Measurements from ENCODE around the gene TMEM89. TPM values are rescaled to one million over a fixed set of nuclear protein-coding genes. Genes with fewer than 3 reads are reported as not detected.

Gene TMEM89, protein sequence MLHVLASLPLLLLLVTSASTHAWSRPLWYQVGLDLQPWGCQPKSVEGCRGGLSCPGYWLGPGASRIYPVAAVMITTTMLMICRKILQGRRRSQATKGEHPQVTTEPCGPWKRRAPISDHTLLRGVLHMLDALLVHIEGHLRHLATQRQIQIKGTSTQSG
- total RNA-seq (2014; rRNA removed; shearing (Covaris generic)) = not detected in 2 replicates
- polyA plus RNA-seq (2015; cell fraction: cytosol; rRNA removed) = not detected in 2 replicates
- not detected in 2 replicates for polyA plus RNA-seq (2015; cell fraction: nucleus; rRNA removed)

DNA sequence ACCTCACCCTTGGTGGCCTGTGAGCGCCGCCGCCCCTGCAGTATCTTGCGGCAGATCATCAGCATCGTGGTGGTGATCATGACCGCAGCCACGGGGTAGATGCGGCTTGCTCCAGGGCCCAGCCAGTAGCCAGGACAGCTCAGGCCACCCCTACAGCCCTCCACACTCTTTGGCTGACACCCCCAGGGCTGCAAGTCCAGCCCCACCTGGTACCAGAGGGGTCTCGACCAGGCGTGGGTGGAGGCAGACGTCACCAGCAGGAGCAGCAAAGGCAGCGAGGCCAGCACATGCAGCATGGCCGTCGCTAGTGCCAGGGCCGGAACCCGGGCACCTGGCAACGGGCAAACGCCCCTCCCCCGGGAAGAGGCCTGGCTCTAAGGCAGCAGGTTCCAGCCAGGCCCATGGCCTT lies at the start of gene TMEM89:
Gene TMEM89 (minus strand): TSS at position 309 of the 409 bp plus-strand sequence. CDS start 13 bp downstream, at position 296.
- DNase-seq (ENCODE audit: low read depth) = no peak

DNA sequence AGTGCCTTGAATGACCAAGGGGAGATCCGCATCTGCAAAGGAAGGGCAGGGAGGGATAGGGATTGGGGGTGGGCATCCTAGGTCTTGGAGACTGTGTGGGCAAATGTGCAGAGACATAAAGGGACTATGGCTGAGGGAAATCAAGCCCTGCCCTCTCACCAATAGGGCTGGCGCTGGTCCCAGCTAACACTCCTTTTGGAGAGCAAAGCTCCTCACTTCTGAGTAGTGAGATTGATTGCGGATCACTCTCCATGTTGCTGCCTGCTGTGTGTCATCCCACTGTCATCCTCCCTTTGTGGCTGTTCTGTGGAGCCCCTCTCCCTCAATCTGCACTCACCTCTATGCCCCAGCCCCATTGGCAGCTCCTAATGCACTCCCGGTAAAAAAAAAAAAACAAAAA lies 43.4 kb upstream of the TMEM89 start:
- no peak for DNase-seq (ENCODE audit: low read depth)

DNA sequence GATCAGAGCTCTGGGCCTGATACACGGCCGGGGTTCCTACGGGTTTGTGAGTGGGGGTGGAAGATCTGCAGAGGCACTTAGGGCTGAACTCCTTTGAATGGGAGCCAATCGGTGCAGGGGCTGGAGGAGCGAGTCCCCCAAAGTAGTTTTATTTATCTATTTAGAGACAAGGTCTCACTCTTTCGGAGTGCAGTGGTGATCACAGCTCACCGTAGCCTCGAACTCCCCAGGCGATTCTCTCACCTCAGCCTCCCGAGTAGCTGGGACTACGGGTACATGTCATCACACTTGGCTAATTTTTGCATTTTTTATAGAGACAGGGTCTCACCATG lies 42.7 kb upstream of the TMEM89 start:
- DNase-seq (ENCODE audit: low read depth) = no peak

DNA sequence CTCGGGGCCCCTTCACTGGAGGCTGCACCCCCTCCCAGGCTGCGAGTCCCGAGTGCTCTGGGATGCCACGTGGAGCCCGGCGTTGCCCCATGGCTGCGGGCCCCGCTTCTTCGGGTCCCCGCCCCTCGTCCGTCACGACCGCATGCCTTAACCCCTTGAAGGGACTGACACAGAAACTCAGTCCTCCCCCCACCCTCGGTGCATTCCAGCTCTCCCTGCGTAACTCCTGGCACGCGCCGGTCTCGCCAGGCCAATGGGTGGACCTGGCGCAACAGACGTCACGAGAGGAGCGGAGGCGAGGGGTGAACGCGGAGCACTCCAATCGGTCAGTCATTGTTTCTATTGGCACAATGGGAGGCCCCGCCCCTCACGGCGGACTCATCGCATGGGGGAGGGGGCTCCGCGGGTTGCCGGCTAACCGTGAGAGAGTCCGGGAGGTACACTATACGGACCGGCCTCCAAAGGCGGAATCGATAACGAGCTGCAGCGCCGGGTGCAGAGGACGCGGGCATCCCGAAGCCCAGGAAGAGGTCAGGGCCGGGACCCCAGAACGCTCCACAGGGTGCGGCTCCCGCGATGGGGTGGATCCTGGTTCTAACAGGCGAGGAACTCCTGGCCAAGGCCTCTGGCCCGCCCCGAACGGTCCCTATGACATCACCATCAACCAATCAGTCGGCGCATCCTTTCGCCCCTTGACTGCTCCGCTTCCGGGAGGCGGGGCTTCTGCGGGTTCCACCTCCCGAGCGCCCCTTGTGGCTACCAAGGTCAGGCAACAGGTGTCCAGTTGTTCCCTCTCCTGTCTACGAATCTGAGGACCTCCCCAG lies 42.1 kb upstream of the TMEM89 start:
- peak; percentile 98 for DNase-seq (ENCODE audit: low read depth)

DNA sequence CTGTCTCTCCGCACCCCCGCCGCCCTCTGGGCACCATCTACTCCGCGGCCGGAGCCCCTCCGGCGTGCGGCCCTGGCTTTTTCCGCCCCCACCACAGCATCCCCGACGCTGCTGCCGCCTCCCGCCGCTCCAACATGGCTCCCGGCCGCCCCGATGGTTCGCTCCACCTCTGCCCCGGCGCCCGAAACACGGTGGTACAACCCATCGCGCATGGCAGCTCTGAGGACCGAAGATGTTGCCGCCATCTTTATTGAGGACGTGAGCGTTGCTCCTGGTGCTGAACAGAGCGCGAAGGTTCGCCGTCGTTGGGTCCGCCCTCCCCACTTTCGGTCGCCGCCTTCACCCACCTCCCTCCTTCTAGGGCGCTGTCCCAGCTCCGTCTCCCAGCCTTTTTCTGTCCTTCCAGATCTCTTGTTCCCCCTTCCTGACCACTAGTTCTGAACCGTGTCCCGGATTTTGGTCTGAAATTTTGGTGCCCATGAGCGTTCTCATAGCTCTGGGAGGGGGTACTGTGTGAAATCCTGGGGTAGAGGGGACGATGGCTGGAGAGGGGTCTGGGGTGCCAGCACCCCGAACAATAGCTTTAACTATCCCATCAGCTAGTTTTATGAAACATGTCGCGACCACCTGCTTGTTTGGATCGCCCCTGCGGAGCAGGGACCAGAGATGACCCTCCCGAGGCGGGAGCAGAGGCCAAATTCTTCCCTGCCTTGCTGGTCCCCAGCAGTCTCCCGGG lies 41.4 kb upstream of the TMEM89 start, which contains the start of gene CELSR3:
Gene CELSR3 (minus strand): TSS at position 134 of the 736 bp plus-strand sequence. CDS start 252 bp downstream, outside the sequence.
- peak; percentile 77 for DNase-seq (ENCODE audit: low read depth)

DNA sequence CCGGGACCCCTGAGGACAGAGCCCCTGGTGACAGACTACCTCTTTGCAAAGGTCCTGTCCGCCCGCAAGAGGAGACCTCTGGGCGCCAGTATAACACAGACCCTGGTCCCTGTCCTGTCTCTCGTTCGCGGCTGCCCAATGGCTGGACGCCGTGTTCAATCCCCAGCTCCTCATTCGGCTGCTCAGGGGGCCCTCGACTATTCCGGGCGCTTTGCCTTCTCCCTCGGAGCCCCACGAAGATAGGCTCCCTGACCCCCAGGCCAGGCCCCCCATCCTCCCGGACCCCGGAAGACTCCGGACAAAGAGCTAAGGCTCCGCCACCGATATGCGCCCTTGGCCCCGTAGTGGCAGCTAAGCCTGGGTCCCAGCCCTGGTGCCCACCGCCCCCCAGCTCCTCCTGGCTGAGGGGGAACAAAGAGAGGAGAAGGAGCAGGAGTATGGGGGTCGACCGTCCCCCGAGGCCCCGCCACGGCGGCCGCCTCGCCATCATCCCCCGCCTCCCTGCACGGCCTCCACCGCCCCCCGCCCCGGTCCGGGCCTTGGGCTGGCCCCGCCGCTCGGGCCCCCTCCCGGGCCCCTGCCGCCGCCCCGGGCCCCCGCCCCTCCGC lies 40.7 kb upstream of the TMEM89 start:
- no peak for DNase-seq (ENCODE audit: low read depth)

DNA sequence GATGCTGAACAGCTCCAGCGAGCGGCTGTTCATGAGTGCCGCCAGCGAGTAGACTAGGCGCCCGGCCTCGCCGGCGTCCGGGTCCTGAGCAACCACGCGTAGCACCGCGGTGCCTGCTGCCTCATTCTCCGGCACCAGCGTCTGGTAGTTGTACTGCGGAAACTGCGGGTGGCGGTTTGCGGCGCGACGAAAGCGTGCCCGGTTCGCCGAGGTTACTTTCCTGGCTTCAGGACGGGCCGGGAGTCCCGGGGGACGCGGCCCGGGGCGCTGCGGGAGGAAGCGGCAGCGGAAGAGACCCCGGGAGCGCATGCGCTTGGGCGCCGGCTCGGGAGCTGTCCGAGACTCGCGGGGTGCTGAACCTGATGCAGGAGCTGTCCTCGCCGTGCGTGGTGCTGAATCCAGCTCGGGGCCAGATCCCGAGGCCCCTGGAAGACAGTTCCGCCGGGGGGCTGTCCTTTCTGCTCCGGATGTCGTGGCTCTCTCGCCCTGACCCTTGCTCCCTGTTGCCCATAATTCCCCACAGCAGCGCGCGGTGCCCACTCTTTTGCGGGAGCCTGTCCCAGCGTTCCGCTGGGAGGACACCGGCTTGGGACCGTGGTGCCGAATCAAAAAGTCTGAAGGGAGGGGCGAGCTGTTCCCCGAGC lies 40.1 kb upstream of the TMEM89 start:
- DNase-seq (ENCODE audit: low read depth) = no peak

DNA sequence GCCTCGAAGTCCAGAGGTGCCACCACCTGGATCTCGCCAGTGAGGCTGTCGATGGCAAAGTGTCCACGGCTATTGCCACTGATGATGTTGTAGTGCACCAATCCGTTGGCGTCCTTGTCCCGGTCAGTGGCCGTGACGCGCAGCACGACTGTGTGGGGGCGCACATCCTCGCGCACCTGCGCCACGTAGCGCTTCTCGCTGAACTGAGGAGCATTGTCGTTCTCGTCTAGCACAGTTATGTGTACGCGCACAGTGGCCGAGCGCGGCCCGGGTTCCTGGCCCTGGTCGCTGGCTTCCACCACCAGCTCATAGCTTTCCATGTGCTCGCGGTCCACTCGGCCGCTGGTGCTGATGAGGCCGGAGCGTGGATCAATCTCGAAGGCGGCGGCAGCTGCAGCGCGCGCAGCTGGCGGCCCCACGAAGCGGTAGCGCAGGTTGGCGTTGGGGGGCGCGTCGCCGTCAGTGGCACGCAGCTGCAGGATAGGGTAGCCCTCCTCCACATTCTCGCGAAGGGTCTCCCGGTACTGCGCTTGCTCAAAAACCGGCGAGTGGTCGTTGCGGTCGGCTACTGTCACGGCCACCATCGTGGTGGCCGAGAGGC lies 39.3 kb upstream of the TMEM89 start:
- DNase-seq (ENCODE audit: low read depth) = no peak

DNA sequence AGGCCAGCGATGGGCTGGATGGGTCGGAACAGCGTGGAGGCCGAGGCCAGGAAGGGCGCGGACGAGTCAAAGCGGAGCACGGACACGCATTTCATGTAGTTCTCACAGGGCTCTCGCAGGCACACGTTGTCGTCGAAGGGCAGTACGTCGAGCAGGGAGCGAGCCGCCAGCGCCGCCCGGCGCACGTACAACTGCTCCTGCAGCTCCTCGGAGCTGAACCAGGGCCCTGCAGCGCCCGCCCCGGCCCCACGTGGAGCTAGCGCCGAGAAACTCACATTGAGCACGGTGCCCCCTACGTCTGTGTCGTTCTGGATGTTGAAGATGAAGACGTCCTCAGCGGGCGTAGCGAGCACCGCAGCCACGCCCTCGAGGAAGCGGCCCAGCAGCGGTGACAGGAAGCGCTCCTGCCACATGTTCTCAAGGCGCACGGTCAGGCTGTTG lies 35.3 kb upstream of the TMEM89 start:
- no peak for DNase-seq (ENCODE audit: low read depth)

DNA sequence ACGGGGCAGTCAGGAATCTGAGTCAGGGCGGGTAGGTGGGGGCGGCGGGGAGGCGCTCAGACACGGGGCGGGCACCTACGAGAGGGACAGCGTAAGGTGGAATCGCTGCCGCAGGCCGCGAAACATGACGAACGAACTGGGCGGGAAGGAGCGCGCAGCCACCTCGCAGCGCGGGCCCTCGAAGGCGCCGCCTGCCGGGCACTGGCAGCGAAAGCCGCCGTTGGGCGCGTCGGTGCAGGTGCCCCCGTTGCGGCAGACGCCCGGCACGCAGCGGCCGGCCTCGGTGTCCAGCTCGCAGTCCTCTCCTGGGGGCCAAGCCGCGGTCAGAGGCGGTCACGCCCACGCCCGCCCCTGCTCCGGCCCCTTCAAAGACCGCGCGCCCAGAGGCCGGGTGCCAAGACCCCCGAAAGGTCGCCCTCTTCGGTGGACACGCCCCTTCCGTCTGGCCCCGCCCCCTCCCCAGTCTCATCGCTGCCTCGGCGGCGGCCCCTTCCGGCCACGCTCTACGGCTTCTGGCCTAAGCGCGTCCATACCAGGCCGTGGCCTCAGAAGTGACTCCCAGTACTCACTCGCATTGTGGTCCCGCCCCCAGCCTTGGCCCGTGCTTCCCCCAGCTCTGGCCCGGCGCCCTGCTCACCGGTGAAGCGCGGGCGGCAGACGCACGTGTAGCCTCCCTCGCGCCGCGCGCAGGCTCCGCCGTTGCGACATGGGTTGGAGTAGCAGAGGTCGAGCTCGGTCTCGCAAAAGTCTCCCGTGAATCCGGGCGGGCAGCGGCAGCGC lies 34.7 kb upstream of the TMEM89 start:
- DNase-seq (ENCODE audit: low read depth) = no peak

DNA sequence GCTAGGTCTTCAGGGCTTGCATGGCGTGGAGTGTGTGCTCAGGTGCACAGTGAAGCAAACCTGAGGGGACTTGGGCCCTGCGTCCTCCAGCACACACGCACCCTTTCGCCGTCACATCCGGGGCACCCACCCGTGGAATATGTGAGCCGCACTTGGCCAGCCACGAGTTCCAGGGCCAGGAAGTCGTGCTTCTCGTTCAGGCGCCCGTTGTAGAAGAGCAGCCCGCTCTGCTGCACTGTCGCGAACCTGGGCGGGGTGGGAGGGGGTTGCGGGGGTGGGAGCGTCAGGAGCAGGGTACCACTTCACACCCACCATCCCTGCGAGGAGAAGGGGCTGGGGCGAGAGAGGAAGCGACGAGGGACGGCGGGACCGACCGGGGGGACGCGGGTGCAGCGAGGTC lies 34.0 kb upstream of the TMEM89 start:
- no peak for DNase-seq (ENCODE audit: low read depth)

DNA sequence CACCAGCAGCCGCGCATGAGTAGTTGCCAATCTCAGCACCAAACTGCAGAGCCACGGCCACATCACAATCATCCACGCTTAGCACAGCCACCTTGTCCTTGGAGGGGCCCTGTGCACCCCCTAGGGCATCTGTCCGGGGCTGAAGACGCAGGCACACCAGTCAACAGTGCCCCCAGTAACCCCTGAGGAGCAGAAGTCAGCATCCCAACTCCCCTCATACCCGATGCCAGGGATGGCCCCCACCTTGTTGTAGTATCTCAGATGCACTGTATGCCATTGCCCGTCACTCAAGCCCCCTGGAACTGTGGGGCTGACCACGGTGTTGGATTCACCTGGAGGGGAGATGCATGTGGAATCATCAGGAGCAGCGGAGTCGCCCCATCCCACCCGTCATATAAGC lies 33.5 kb upstream of the TMEM89 start:
- no peak for DNase-seq (ENCODE audit: low read depth)

DNA sequence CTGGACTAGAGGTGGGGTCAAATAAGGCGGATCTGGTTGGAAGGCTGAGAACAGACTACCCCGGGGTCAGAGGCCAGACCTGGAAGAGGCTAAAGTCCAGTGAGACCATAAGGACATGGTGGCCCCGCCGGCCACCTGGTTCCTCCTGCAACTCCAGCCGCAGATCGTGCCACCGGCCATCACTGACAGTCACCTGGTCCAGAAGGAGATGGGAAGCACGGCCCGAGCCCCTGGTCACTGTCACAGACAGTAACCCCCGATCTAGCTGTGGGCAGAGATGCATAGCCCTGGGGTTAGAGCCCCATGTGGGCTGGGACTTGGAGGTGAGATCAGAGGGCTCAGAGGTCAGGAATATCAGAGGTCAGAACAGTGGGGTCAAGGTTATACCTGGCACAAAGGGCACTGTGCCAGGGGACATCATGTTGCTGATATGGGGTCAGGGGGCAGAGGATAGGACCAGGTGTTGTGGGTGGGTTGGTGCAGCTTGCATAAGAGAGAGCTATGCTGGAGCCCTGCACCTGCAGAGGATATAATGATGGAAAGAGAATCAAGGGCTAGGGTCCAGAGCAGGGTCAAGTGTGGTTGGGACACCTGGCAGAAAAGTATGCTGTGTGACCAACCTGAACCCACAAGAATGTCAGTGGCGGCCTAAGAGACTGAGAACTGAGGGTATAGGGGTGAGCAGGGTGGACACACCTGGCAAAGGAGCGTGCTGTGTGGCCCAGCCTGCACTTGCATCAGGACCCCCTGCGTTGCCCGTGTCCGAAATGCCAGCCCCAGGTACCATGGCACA lies 31.6 kb upstream of the TMEM89 start:
- DNase-seq (ENCODE audit: low read depth) = no peak

DNA sequence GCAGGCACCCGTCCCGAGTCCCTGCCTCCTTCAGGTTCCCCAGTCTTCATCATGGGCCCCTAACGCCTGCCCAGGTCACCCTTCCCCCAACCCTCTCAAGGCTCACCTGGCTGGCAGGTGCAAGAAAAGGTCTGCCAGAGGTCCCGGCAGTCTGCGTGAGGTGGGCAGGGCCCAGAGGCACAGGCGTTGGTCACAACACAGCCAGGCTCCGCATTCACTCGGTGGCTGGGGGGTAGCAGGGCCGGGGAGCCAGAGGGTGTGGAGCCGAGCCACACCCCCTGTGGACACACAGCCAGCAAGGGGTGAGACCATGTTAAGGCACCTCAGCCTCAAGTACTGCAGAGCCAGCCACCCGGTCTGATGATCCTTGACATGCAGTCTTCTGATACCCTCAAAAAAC lies 30.2 kb upstream of the TMEM89 start:
- no peak for DNase-seq (ENCODE audit: low read depth)

DNA sequence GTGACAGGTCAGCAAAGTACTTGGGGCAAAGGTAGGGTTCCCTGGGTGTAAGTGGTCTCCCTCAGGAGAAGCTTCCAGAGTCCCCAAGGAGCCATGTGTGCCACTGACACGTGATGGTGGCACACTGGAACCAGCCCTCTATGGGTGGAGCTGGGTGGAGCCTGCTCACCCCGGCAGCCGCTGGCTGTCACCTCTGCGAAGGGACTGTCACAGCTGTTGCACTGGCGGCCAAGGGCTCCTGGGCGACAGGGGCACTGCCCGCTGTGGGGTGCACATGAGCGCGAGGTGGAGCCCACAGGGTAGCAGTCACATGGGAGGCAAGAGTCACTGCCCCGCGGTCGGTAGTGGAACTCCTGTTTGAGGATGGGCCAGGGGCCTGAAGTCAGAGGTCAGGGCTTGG lies 29.2 kb upstream of the TMEM89 start:
- DNase-seq (ENCODE audit: low read depth) = no peak

DNA sequence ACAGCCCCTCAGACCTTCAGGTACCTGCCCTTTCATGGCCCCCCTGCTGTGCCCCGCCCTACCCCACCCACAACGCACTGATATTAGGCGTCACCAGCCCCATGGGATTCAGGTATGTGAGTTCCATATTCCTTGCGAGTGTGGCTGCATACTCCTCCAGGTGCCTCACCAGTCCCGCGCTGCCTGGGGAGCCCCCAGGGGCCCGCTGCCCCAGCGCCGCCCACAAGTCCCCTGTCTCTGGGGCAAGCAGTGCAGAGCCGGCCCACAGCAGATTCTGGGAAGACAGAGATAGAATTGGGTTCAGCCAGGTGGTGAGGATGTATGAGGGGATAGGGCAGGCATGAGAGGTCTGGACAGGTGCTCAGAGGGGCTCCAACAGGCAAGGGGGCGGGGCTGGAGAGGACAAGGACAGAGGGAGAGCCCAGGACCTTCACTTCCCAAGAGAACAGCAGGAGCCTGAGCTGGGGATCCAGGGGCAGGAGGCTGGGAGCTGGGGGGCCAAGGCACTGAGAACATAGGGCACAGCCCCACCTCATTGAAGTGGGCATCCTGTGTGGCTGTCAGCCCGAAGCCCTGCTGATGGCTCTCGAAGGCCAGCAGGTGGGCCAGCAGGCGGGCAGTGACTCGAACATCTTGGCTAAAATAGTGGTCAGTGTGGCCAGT lies 26.8 kb upstream of the TMEM89 start:
- no peak for DNase-seq (ENCODE audit: low read depth)

DNA sequence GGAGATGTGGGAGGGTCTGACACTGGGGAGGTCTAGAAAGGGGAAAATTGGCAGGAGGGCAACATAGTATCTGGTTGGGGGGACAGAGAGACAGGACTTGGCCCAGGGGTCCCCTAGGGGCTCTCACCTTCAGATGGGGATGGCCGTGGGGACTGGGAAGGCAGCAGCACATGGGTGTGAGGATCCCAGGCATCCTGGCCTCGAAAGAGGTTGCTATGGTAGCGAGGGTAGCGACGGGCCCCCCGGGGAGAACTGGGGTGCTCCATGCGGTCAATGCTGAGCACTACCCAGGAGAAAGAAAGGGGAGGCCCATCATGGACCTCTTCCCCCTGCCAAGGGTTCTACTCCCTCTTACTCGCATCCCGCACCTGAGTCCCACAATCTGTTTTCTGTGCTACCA lies 26.1 kb upstream of the TMEM89 start:
- DNase-seq (ENCODE audit: low read depth) = no peak
